GM23248 (cell line): ENCODE measurements around the gene NEURL4. TPM values are rescaled to one million over a fixed set of nuclear protein-coding genes. Genes with fewer than 3 reads are reported as not detected.

Source experiments
- DNase-seq: peaks from one replicate; pipeline ENCODE4 v3.0.0-alpha.2; 2015
- H2AFZ ChIP-seq: fragments of 200-600 bp; sonication (generic); 2 replicates; pipeline ENCODE4 v1.6.1; 2016; ENCODE audit warnings: antibody characterized with exemption
- H3F3A ChIP-seq: fragments of 200-600 bp; sonication (generic); 2 replicates; pipeline ENCODE4 v1.6.1; 2016; ENCODE audit warnings: mild to moderate bottlenecking, antibody characterized with exemption, mixed run types; ENCODE audit not compliant: insufficient read depth
- H3K27ac ChIP-seq: fragments of 200-600 bp; sonication (generic); 2 replicates; pipeline ENCODE4 v1.5.1; 2016; ENCODE audit warnings: mild to moderate bottlenecking
- H3K27me3 ChIP-seq: fragments of 200-600 bp; sonication (generic); replicated peaks from 2 replicates; pipeline ENCODE4 v1.6.1; 2016; ENCODE audit warnings: mild to moderate bottlenecking; ENCODE audit not compliant: insufficient read depth
- H3K36me3 ChIP-seq: fragments of 200-600 bp; sonication (generic); 2 replicates; pipeline ENCODE4 v1.6.1; 2016; ENCODE audit warnings: low read depth, mild to moderate bottlenecking
- H3K4me1 ChIP-seq: fragments of 200-600 bp; sonication (generic); 2 replicates; pipeline ENCODE4 v1.6.1; 2016; ENCODE audit warnings: mild to moderate bottlenecking; ENCODE audit not compliant: insufficient read depth
- H3K4me2 ChIP-seq: fragments of 200-600 bp; sonication (generic); one replicate; pipeline ENCODE4 v1.6.1; 2016; ENCODE audit warnings: mild to moderate bottlenecking; ENCODE audit not compliant: unreplicated experiment
- H3K4me3 ChIP-seq: fragments of 200-600 bp; sonication (generic); 2 replicates; pipeline ENCODE4 v1.5.1; 2016; ENCODE audit warnings: mild to moderate bottlenecking
- H3K79me2 ChIP-seq: fragments of 200-600 bp; sonication (generic); 2 replicates; pipeline ENCODE4 v1.6.1; 2016; ENCODE audit warnings: mild to moderate bottlenecking; ENCODE audit not compliant: insufficient read depth
- H3K9ac ChIP-seq: fragments of 200-600 bp; sonication (generic); 2 replicates; pipeline ENCODE4 v1.6.1; 2016; ENCODE audit warnings: mild to moderate bottlenecking
- H3K9me2 ChIP-seq: fragments of 200-600 bp; sonication (generic); 2 replicates; pipeline ENCODE4 v1.6.1; 2016; ENCODE audit warnings: mixed run types, mild to moderate bottlenecking, moderate library complexity; ENCODE audit not compliant: insufficient read depth
- H3K9me3 ChIP-seq: fragments of 200-600 bp; sonication (generic); one replicate; pipeline ENCODE4 v1.6.1; 2017; ENCODE audit warnings: low read depth
- H4K20me1 ChIP-seq: fragments of 200-600 bp; sonication (generic); 2 replicates; pipeline ENCODE4 v1.6.0; 2016; ENCODE audit not compliant: insufficient read depth
- EZH2 ChIP-seq: fragments of 200-600 bp; sonication (generic); IDR thresholded peaks from 2 replicates; pipeline ENCODE4 v1.6.1; 2018; ENCODE audit warnings: antibody characterized with exemption, mild to moderate bottlenecking; ENCODE audit not compliant: insufficient read depth, poor library complexity, severe bottlenecking
- EZH2phosphoT487 ChIP-seq: fragments of 200-600 bp; sonication (generic); IDR thresholded peaks from 2 replicates; pipeline ENCODE4 v1.6.1; 2018; ENCODE audit warnings: antibody characterized with exemption, moderate library complexity, mild to moderate bottlenecking, low read depth; ENCODE audit not compliant: insufficient read depth
- WGBS, 2 experiments: methylation state at CpG; one replicate each; pipeline ENCODE4 v1.1.6; 2015 to 2017; ENCODE audit warnings: low lambda C conversion rate in 2 of 2, low coverage in 1 of 2; ENCODE audit errors: missing lambda C conversion rate in 2 of 2; 5-methylcytosine and 5-hydroxymethylcytosine counted together
- in situ Hi-C: fragments of 300-500 bp; cut with MboI; formaldehyde crosslinking; loops from 2 replicates; pipeline ENCODE4 v1.15.0; 2020
- polyA plus RNA-seq: library from polyadenylated mRNA; unstranded; fragments of >200 nt; fragmentation: Nextera tagmentation; extraction: Ambion mirVana; gene quantifications from 2 replicates; pipeline ENCODE4 v1.2.1, GENCODE V29; 2016
- total RNA-seq: library from RNA; depleted of rRNA; stranded (reverse); fragments of >200 nt; shearing (Covaris generic); gene quantifications from 2 replicates; pipeline ENCODE4 v1.2.3, GENCODE V29; 2014

The NEURL4 gene
- total and polyA plus RNA-seq, 2 experiments from 2014 or later = 2.0 to 12.8 TPM

GRCh38 chr17:7313890-7314718, 15.0 kb downstream of the NEURL4 start:
- Histone ChIP-seq H3K36me3 (peaks cover 42% of the 10 kb centered on the region), H2AFZ (no peak overlapping the region), H3K9ac (peak overlapping the region; percentile 81), H3K27me3 (no peaks in the 10 kb centered on the region), H3K79me2 (peaks cover 57% of the 10 kb centered on the region), H3K9me3 (no peaks in the 10 kb centered on the region), H3K4me3 (peak overlapping the region; percentile 98), H3K27ac (peak overlapping the region; percentile 67), H3K9me2 (no peaks in the 10 kb centered on the region), H3F3A (peaks cover 54% of the 10 kb centered on the region), H3K4me2 (peak overlapping the region; percentile 93), H3K4me1 (peaks cover 45% of the 10 kb centered on the region), H4K20me1 (peaks cover 21% of the 10 kb centered on the region)
- in situ Hi-C loops = no loop called here
- 40 to 43% methylated on average over 9 of the region's 9 CpGs for WGBS, 2 experiments
- DNase-seq = peak; percentile 61
- no peak for TF ChIP-seq EZH2

- H3K9me2 ChIP-seq = no peaks in the 10 kb centered on the region
- WGBS, 2 experiments = 95 to 99% methylated on average over 7 of the region's 7 CpGs
- no peaks in the 10 kb centered on the region for H3K9me3 ChIP-seq
- H4K20me1 ChIP-seq = peaks cover 22% of the 10 kb centered on the region
- H3K9ac ChIP-seq = peak overlapping the region; percentile 81; the same call in 1 of the 2 replicates
- no peak overlapping the region for H3K4me3 ChIP-seq
- no peaks in the 10 kb centered on the region for H3K27me3 ChIP-seq
- peaks cover 65% of the 10 kb centered on the region for H3K79me2 ChIP-seq
- peak overlapping the region; percentile 67 for H3K27ac ChIP-seq
- peak; percentile 38 for DNase-seq
- H3K4me2 ChIP-seq = peak overlapping the region; percentile 93
- H3K4me1 ChIP-seq = peaks cover 45% of the 10 kb centered on the region
- no peak overlapping the region for H2AFZ ChIP-seq
- peaks cover 42% of the 10 kb centered on the region for H3K36me3 ChIP-seq
- in situ Hi-C loops = no loop called here
- TF ChIP-seq EZH2 = no peak
- no peak for TF ChIP-seq EZH2phosphoT487
- H3F3A ChIP-seq = peaks cover 61% of the 10 kb centered on the region
These were observed 15.8 kb downstream of the NEURL4 start for GRCh38 chr17:7313088-7313889.

- Histone ChIP-seq H3F3A (peaks cover 62% of the 10 kb centered on the region), H3K4me1 (peaks cover 45% of the 10 kb centered on the region), H3K9ac (0 out of 2 replicates have a peak overlapping the region, but pooled peaks have one; percentile 30), H3K4me3 (no peak overlapping the region), H3K79me2 (peaks cover 73% of the 10 kb centered on the region), H3K9me2 (no peaks in the 10 kb centered on the region), H3K36me3 (peaks cover 42% of the 10 kb centered on the region), H3K9me3 (no peaks in the 10 kb centered on the region), H3K27me3 (no peaks in the 10 kb centered on the region), H3K4me2 (peak overlapping the region; percentile 93), H3K27ac (peak overlapping the region; percentile 67; the same call in 1 of the 2 replicates), H2AFZ (no peak overlapping the region), H4K20me1 (peaks cover 22% of the 10 kb centered on the region)
- TF ChIP-seq EZH2phosphoT487 (no peak), EZH2 (no peak)
- 85 to 93% methylated on average over 7 of the region's 7 CpGs for WGBS, 2 experiments
- no peak for DNase-seq
- in situ Hi-C loops = no loop called here
These were observed 16.6 kb downstream of the NEURL4 start for GRCh38 chr17:7312432-7313087.
